Spleen (tissue), 11 donors: ENCODE measurements around the gene SNCG. TPM values are rescaled to one million over a fixed set of nuclear protein-coding genes. Genes with fewer than 3 reads are reported as not detected.

Experiments
- DNase-seq: peaks from one replicate; pipeline ENCODE4 v3.0.0-alpha.2; 2020
- H3K27ac ChIP-seq, 8 donors: fragments of 200-600 bp; sonication (generic) in 7 of 8; 1 replicate in 4 of 8; 2 replicates in 4 of 8; pipeline versions ENCODE4 v1.5.0 to v1.8.0; 2016 to 2021; ENCODE audit warnings: inconsistent platforms in 4 of 8, mild to moderate bottlenecking in 4 of 8, moderate library complexity in 1 of 8
- H3K27me3 ChIP-seq, 7 donors: fragments of 200-600 bp; sonication (generic) in 6 of 7; replicated peaks in 1 of 7; 1 replicate in 4 of 7; 2 replicates in 3 of 7; pipeline versions ENCODE4 v1.5.0 to v1.8.0; 2016 to 2021; ENCODE audit warnings: inconsistent platforms in 3 of 7, mild to moderate bottlenecking in 1 of 7
- H3K36me3 ChIP-seq, 6 donors: fragments of 200-600 bp; sonication (generic) in 5 of 6; 1 replicate in 4 of 6; 2 replicates in 2 of 6; pipeline versions ENCODE4 v1.5.0 to v1.8.0; 2016 to 2021; ENCODE audit warnings: inconsistent platforms in 2 of 6
- H3K4me1 ChIP-seq, 6 donors: fragments of 200-600 bp; sonication (generic) in 5 of 6; 1 replicate in 3 of 6; 2 replicates in 3 of 6; pipeline versions ENCODE4 v1.5.0 to v1.8.0; 2016 to 2021; ENCODE audit warnings: inconsistent platforms in 3 of 6
- H3K4me3 ChIP-seq, 8 donors: fragments of 200-600 bp; sonication (generic) in 7 of 8; 1 replicate in 4 of 8; 2 replicates in 4 of 8; pipeline versions ENCODE4 v1.5.0 to v1.8.0; 2016 to 2021; ENCODE audit warnings: inconsistent platforms in 4 of 8, mild to moderate bottlenecking in 4 of 8, moderate library complexity in 2 of 8
- H3K9me3 ChIP-seq, 8 donors: fragments of 200-600 bp; sonication (generic) in 7 of 8; 1 replicate in 4 of 8; 2 replicates in 4 of 8; pipeline versions ENCODE4 v1.5.0 to v1.8.0; 2016 to 2021; ENCODE audit warnings: inconsistent platforms in 4 of 8
- POLR2A ChIP-seq, 3 donors: fragments of 450-650 bp; IDR thresholded peaks; one replicate each; pipeline ENCODE4 v1.5.1; 2017; ENCODE audit warnings: antibody characterized with exemption in 3 of 3, mild to moderate bottlenecking in 1 of 3
- POLR2AphosphoS5 ChIP-seq, 3 donors: sonication (generic); formaldehyde crosslinking; IDR thresholded peaks; one replicate each; pipeline ENCODE4 v1.5.1; 2017; ENCODE audit warnings: antibody characterized with exemption in 3 of 3
- WGBS, 5 donors: extraction: QIAGEN DNeasy Blood & Tissue Kit in 3 of 5; methylation state at CpG; one replicate each; pipeline versions ENCODE4 v1.1.5 to v1.1.7; 2013 to 2018; 5-methylcytosine and 5-hydroxymethylcytosine counted together
- intact Hi-C: fragments of 100-400 bp; cut with DNase I; formaldehyde crosslinking; loops from one replicate; pipeline ENCODE4 v1.15.0; 2023; ENCODE audit warnings: low total_unique reads
- polyA plus RNA-seq, 3 donors: library from polyadenylated mRNA; stranded (reverse); fragments of 200-250 nt; gene quantifications; one replicate each; pipeline ENCODE4 v1.2.1, GENCODE V29; 2013
- total RNA-seq, 7 donors: library from RNA; depleted of rRNA in 3 of 7; stranded (reverse); fragments of >200 nt in 3 of 7; fragmentation: NEBNext Ultra II Directional in 4 of 7; extraction: Animal tissue kit (Norgen Biotek cat#: 25700) in 4 of 7; gene quantifications; one replicate each; pipeline versions ENCODE4 v1.1.0 to v1.2.1, GENCODE V29; 2016 to 2021
- TF ChIP-seq, protein P1 (sequence below), 11 experiments: fragments of 200-600 bp in 7 of 11; fragments of 450-650 bp in 4 of 11; sonication (generic) in 4 of 11; IDR thresholded peaks in 8 of 11; conservative IDR thresholded peaks in 3 of 11; 1 replicate in 7 of 11; 2 replicates in 4 of 11; pipeline versions ENCODE4 v1.4.0 to v1.8.0; 2016 to 2021; ENCODE audit warnings: antibody characterized with exemption in 11 of 11, inconsistent platforms in 4 of 11, mild to moderate bottlenecking in 1 of 11
- donor health status: healthy with polysubstance abuse.
- donor health status: DM: no; HTN: no; CAD: no; lungs with moderate emphysema.
- donor health status: DM: no; HTN: no; CAD: no.
- donor health status: Bipolar disorder and iron deficiency.
- donor health status: healthy.
- donor health status: DM: no; HTN: no; CAD: no.
- donor health status: DM: yes; HTN: yes; CAD: no.

SNCG gene
- total and polyA plus RNA-seq, 10 donors, result 19.9 to 127 (median 81.1) TPM

DNA sequence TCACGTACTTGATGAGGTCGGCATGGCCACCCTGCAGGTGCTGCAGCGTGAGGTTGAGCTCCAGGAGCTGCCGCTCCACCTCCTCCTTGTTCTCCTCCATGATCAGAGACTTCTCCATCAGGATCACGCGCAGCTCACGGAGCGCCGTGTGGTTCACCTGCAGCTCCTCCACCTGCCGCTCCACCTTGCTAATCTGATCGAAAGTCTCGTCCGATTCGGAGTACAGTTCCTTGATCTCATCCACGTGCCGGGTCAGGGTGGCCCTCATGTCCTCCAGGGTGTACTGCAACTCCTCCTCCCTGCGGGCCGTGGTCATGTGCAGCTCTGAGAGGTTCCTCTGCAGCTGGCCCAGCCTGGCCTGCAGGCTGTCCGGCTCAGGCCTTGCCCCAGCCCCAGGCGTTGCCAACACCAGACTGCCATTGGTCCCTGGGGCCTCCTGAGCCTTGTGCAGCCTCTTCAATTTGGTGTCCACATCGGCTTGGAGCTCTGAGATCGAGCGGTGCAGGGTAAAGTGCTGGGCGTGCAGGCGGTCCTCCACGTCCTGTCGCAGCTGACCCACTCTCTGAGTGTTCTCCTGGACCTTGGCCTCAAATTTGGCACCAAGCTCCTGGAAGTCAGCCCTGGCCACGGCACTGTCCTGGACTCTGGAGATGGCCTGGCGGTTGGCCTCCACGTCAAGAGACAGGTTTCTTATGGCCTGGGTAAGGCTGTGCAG lies 14.9 kb upstream of the SNCG start:
- Histone ChIP-seq H3K9me3 (no peaks in the 10 kb centered on the region), H3K27me3 (peaks cover 0 to 8% (median 0%) of the 10 kb centered on the region in 7 donors), H3K4me1 (peaks cover 4 to 93% (median 49%) of the 10 kb centered on the region in 6 donors), H3K4me3 (no peak overlapping the region), H3K27ac (peak overlapping the region in 1 of 8 donors; percentile 22), H3K36me3 (peaks cover 0 to 29% (median 0%) of the 10 kb centered on the region in 6 donors)
- intact Hi-C loops, result no loop called here
- WGBS, 5 donors, result 82 to 93% (median 86%) methylated on average over 18 to 30 of the region's 30 CpGs
- no peak for DNase-seq
- no peak for TF ChIP-seq POLR2A (IDR thresholded peaks at IDR 0.05)
- TF ChIP-seq, protein P1, sequence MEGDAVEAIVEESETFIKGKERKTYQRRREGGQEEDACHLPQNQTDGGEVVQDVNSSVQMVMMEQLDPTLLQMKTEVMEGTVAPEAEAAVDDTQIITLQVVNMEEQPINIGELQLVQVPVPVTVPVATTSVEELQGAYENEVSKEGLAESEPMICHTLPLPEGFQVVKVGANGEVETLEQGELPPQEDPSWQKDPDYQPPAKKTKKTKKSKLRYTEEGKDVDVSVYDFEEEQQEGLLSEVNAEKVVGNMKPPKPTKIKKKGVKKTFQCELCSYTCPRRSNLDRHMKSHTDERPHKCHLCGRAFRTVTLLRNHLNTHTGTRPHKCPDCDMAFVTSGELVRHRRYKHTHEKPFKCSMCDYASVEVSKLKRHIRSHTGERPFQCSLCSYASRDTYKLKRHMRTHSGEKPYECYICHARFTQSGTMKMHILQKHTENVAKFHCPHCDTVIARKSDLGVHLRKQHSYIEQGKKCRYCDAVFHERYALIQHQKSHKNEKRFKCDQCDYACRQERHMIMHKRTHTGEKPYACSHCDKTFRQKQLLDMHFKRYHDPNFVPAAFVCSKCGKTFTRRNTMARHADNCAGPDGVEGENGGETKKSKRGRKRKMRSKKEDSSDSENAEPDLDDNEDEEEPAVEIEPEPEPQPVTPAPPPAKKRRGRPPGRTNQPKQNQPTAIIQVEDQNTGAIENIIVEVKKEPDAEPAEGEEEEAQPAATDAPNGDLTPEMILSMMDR (IDR thresholded peaks at IDR 0.05 in 8 of 11, conservative IDR thresholded peaks at IDR 0.05 in 3 of 11), result no peak
- TF ChIP-seq POLR2AphosphoS5 (IDR thresholded peaks at IDR 0.05), result peak in 1 of 3 donors; percentile 30

DNA sequence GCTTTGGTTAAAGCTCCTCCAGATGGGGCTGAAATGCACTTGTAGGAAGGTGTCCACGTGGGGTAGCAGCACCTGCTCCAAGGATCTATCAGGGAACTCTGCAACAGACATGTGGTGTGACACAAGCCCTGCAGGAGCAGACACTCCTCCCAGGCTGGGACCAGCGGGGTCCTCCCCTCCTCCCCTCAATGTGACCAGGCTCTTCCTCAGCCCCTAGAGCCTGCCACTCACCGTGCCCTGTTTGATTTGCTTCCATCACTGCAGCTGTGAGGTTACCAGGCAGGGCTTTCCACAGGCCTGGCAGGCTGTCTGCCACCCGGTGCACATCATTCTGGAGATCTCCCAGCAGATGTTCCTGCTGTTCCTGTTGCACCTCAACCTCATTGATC lies 14.4 kb upstream of the SNCG start:
- Histone ChIP-seq H3K27me3 (peaks cover 0 to 8% (median 0%) of the 10 kb centered on the region in 7 donors), H3K4me3 (no peak overlapping the region), H3K27ac (peak overlapping the region in 3 of 8 donors; percentile 22 to 72 (median 67)), H3K9me3 (no peaks in the 10 kb centered on the region), H3K4me1 (peaks cover 4 to 89% (median 48%) of the 10 kb centered on the region in 6 donors), H3K36me3 (peaks cover 0 to 26% (median 0%) of the 10 kb centered on the region in 6 donors)
- intact Hi-C loops, result no loop called here
- no peak for DNase-seq
- TF ChIP-seq, protein P1 (IDR thresholded peaks at IDR 0.05 in 8 of 11, conservative IDR thresholded peaks at IDR 0.05 in 3 of 11), result no peak
- TF ChIP-seq POLR2A (IDR thresholded peaks at IDR 0.05) (no peak), POLR2AphosphoS5 (IDR thresholded peaks at IDR 0.05) (no peak)
- WGBS, 5 donors, result 76 to 94% (median 82%) methylated on average over 2 to 4 of the region's 4 CpGs

DNA sequence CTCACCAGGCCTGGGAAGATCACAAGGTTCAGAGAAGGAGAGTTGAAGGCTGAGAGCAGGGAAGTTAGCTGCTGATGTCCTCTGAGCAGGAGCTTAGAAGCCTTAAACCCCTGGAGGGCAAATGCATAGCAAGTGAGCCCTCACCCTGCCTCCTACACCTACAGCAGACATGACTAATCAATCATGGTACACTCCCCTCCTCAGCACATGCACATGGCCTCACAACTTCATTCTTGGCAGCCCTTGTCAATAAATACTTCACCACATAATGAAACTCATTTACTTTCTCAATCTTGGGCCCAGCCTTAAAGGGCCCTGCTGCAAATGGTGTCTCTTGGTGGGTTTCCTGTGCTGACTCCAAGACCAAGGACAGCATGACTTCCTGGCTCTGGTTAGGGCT lies 13.9 kb upstream of the SNCG start:
- Histone ChIP-seq H3K9me3 (no peaks in the 10 kb centered on the region), H3K4me1 (peaks cover 4 to 84% (median 47%) of the 10 kb centered on the region in 6 donors), H3K36me3 (peaks cover 0 to 26% (median 0%) of the 10 kb centered on the region in 6 donors), H3K4me3 (no peak overlapping the region), H3K27me3 (peaks cover 0 to 8% (median 0%) of the 10 kb centered on the region in 7 donors), H3K27ac (peak overlapping the region in 5 of 8 donors; percentile 50 to 72 (median 68))
- DNase-seq, result no peak
- no peak for TF ChIP-seq POLR2AphosphoS5 (IDR thresholded peaks at IDR 0.05)
- intact Hi-C loops, result no loop called here

DNA sequence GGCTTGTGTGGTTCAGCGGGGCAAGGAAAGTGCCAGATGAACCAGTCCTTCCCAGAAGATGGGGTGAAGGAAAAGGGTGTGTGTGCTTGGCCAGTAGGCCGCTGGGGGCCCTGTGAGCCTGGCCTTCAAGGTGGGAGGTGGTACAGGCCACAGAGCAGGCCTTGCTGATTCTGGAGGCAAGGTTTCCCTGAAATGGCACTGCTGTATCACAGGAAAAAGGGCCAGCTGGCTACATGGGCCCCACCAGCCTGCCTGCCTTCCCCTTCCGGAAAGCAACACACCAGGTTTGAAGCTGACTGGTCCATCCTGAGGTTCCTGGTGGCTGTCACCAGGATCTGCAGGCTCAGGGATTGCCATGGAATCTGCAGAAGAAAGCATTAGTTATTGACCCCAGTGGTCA lies 13.5 kb upstream of the SNCG start:
- Histone ChIP-seq H3K4me3 (no peak overlapping the region), H3K27me3 (peaks cover 0 to 8% (median 0%) of the 10 kb centered on the region in 7 donors), H3K27ac (peak overlapping the region in 5 of 8 donors; percentile 50 to 72 (median 68)), H3K4me1 (peaks cover 4 to 80% (median 47%) of the 10 kb centered on the region in 6 donors), H3K9me3 (no peaks in the 10 kb centered on the region), H3K36me3 (peaks cover 0 to 26% (median 0%) of the 10 kb centered on the region in 6 donors)
- intact Hi-C loops, result no loop called here
- WGBS, 5 donors, result 71 to 89% (median 84%) methylated on average over 2 to 3 of the region's 3 CpGs
- no peak for TF ChIP-seq POLR2A (IDR thresholded peaks at IDR 0.05)
- TF ChIP-seq, protein P1 (IDR thresholded peaks at IDR 0.05 in 8 of 11, conservative IDR thresholded peaks at IDR 0.05 in 3 of 11), result no peak
- TF ChIP-seq POLR2AphosphoS5 (IDR thresholded peaks at IDR 0.05), result no peak
- DNase-seq, result no peak
